GM12878 (cell line): ENCODE data around the gene GRIK4. TPM values are rescaled to one million over a fixed set of nuclear protein-coding genes. Genes with fewer than 3 reads are reported as not detected.

ENCODE experiments used
- ATAC-seq: fragments of 200-7000 bp; cut with Tn5 transposase; 3 replicates; pipeline ENCODE4 v1.9.1; 2020; ENCODE audit warnings: mild to moderate bottlenecking, moderate library complexity
- BruUV-seq: library from RNA; stranded (reverse); fragments of 400-500 nt; replicated peaks from 2 replicates; lab custom pipeline; 2021; lab: Mats Ljungman, UMichigan
- CTCF ChIA-PET: fragments of 300-600 bp; sonication (Branson Sonifier 250); formaldehyde crosslinking; extraction: SDS; loops from one replicate; lab custom pipeline; 2021; ENCODE audit warnings: inconsistent platforms; lab: Yijun Ruan, JAX
- POLR2A ChIA-PET: fragments of 350-600 bp; formaldehyde crosslinking; extraction: SDS; loops from one replicate; lab custom pipeline; 2021; ENCODE audit warnings: inconsistent platforms; lab: Charles Lee
- RAD21 ChIA-PET: fragments of 300-600 bp; sonication (Branson Sonifier 250); formaldehyde crosslinking; loops from one replicate; lab custom pipeline; 2023; ENCODE audit warnings: antibody characterized with exemption; ENCODE audit not compliant: unreplicated experiment; lab: Charles Lee
- SMC1A ChIA-PET: fragments of 300-600 bp; sonication (Branson Sonifier 250); formaldehyde crosslinking; loops from one replicate; lab custom pipeline; 2023; ENCODE audit not compliant: unreplicated experiment, uncharacterized antibody; lab: Charles Lee
- DNase-seq: peaks from one replicate; pipeline ENCODE4 v3.0.0-alpha.2; 2011; ENCODE audit warnings: low read depth, low spot score
- FAIRE-seq: peaks from 3 replicates; lab custom pipeline; 2011; peaks lifted over from hg19 to GRCh38; lab: Jason Lieb, UNC
- H2AFZ ChIP-seq: 2 replicates; pipeline ENCODE4 v1.6.0; 2011; ENCODE audit warnings: low read depth, low read length, control low read depth; ENCODE audit not compliant: control insufficient read depth
- H3K27ac ChIP-seq: 2 replicates; pipeline ENCODE4 v1.5.1; 2011; ENCODE audit warnings: control low read depth; ENCODE audit not compliant: control insufficient read depth, insufficient read depth
- H3K27me3 ChIP-seq, 2 experiments: replicated peaks in 1 of 2; 2 replicates each; pipeline versions ENCODE4 v1.6.0 to v1.6.1; 2011; ENCODE audit warnings: low read length in 1 of 2; ENCODE audit not compliant: control insufficient read depth in 2 of 2, insufficient read depth in 2 of 2
- H3K36me3 ChIP-seq, 2 experiments: 2 replicates each; pipeline ENCODE4 v1.5.1; 2011; ENCODE audit warnings: low read length in 1 of 2; ENCODE audit not compliant: control insufficient read depth in 2 of 2, insufficient read depth in 2 of 2
- H3K4me1 ChIP-seq: 2 replicates; pipeline ENCODE4 v1.6.1; 2011; ENCODE audit warnings: mild to moderate bottlenecking, low read length, moderate library complexity, mixed read lengths; ENCODE audit not compliant: control insufficient read depth, insufficient read depth
- H3K4me2 ChIP-seq: 2 replicates; pipeline ENCODE4 v1.6.0; 2011; ENCODE audit warnings: control low read depth; ENCODE audit not compliant: control insufficient read depth, insufficient read depth
- H3K4me3 ChIP-seq: fragments of 200-600 bp; sonication (generic); 2 replicates; pipeline ENCODE4 v1.5.1; 2016
- H3K79me2 ChIP-seq: 2 replicates; pipeline ENCODE4 v1.6.0; 2011; ENCODE audit warnings: low read length; ENCODE audit not compliant: control insufficient read depth, insufficient read depth
- H3K9ac ChIP-seq: 2 replicates; pipeline ENCODE4 v1.8.0; 2011; ENCODE audit warnings: low read length, control low read depth, mixed read lengths; ENCODE audit not compliant: control insufficient read depth, insufficient read depth
- H3K9me3 ChIP-seq: replicated peaks from 3 replicates; pipeline ENCODE4 v1.5.1; 2011; ENCODE audit warnings: mild to moderate bottlenecking, low read length; ENCODE audit not compliant: control insufficient read depth, insufficient read depth
- H4K20me1 ChIP-seq: 2 replicates; pipeline ENCODE4 v1.6.0; 2011; ENCODE audit not compliant: control insufficient read depth, insufficient read depth
- NBN ChIP-seq: fragments of 450-650 bp; IDR thresholded peaks from 2 replicates; pipeline ENCODE4 v1.6.1; 2016
- ZNF622 ChIP-seq: fragments of 450-650 bp; IDR thresholded peaks from 2 replicates; pipeline ENCODE4 v1.6.1; 2017; ENCODE audit warnings: mild to moderate bottlenecking, inconsistent platforms
- WGBS: methylation state at CpG from one replicate; pipeline ENCODE4 v1.1.6; 2016; ENCODE audit warnings: low lambda C conversion rate; ENCODE audit not compliant: insufficient replicate concordance, insufficient coverage; ENCODE audit errors: missing lambda C conversion rate; 5-methylcytosine and 5-hydroxymethylcytosine counted together
- in situ Hi-C: fragments of 300-500 bp; cut with MboI; formaldehyde crosslinking; loops from 9 replicates; pipeline ENCODE4 v1.14.3; 2018; ENCODE audit warnings: mixed read lengths
- intact Hi-C: fragments of 100-400 bp; cut with micrococcal nuclease; formaldehyde crosslinking; loops from one replicate; pipeline ENCODE4 v1.14.2; 2022; ENCODE audit not compliant: unreplicated experiment
- polyA plus RNA-seq, 11 experiments: library from polyadenylated mRNA; depleted of rRNA in 4 of 11; unstranded in 6 of 11; stranded (reverse) in 5 of 11; fragments of >200 nt; fragmentation: Nextera tagmentation in 4 of 11; fragmentation: Illumina TruSeq in 1 of 11; extraction: Ambion mirVana in 4 of 11; extraction: Trizol in 1 of 11; gene quantifications; 1 replicate in 1 of 11; 2 replicates in 10 of 11; pipeline versions ENCODE4 v1.2.1 to v1.2.3, GENCODE V29; 2011 to 2016; ENCODE audit warnings: inconsistent platforms in 2 of 11, missing spikeins in 2 of 11, low read depth in 1 of 11
- total RNA-seq, 4 experiments: library from RNA; depleted of rRNA in 3 of 4; stranded (reverse); fragments of >200 nt in 3 of 4; fragmentation: Illumina TruSeq in 1 of 4; extraction: Trizol in 1 of 4; gene quantifications; 2 replicates each; pipeline versions ENCODE4 v1.2.1 to v1.2.3, GENCODE V29; 2013 to 2021
- TF ChIP-seq, protein P1 (sequence below): fragments of 450-650 bp; IDR thresholded peaks from 2 replicates; pipeline ENCODE4 v1.6.1; 2017; ENCODE audit warnings: borderline replicate concordance
- TF ChIP-seq, protein P2 (sequence below): IDR thresholded peaks from 2 replicates; pipeline ENCODE4 v1.6.1; 2012; ENCODE audit warnings: low read length, inconsistent platforms

The GRIK4 gene
- total and polyA plus RNA-seq, 10 of the 15 experiments (the other 5 are each of a cell fraction or from before 2014, with no cell fraction given), result 0.33 to 3.6 (median 0.72) TPM

DNA sequence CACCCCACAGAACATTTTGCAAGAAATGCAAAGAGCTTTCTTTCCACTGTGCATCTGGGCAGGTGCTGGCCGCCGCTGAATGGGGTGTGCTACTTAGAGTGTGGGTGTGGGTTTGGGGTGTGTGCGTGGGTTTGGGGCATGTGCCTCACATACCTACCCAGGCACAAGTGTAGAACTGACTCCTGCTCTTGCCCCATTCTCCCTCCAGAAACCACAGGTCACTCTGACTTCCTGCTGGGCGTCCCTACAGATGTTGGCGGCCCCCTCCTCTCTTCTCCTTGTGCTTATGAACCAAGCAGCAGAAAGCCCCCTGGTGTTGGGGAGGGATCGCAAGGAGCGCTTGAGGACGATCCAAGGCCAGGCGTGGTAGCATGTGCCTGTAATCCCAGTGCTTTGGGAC lies 63.9 kb downstream of the GRIK4 start:
- ATAC-seq (no peak), DNase-seq (no peak)
- Histone ChIP-seq H2AFZ (no peak overlapping the region), H4K20me1 (no peaks in the 10 kb centered on the region), H3K27me3 (no peaks in the 10 kb centered on the region), H3K4me3 (no peak overlapping the region), H3K27ac (no peak overlapping the region), H3K9ac (no peak overlapping the region), H3K4me2 (no peak overlapping the region), H3K79me2 (no peaks in the 10 kb centered on the region)
- ChIA-PET POLR2A (no interaction called here), RAD21 (no interaction called here), SMC1A (no interaction called here)
- in situ Hi-C loops (no loop called here), intact Hi-C loops (no loop called here)
- 62% methylated on average over 9 of the region's 9 CpGs for WGBS
- BruUV-seq, result no TSS peak
- TF ChIP-seq, protein P1, sequence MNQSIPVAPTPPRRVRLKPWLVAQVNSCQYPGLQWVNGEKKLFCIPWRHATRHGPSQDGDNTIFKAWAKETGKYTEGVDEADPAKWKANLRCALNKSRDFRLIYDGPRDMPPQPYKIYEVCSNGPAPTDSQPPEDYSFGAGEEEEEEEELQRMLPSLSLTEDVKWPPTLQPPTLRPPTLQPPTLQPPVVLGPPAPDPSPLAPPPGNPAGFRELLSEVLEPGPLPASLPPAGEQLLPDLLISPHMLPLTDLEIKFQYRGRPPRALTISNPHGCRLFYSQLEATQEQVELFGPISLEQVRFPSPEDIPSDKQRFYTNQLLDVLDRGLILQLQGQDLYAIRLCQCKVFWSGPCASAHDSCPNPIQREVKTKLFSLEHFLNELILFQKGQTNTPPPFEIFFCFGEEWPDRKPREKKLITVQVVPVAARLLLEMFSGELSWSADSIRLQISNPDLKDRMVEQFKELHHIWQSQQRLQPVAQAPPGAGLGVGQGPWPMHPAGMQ, result no peak
- no peak for TF ChIP-seq ZNF622
- TF ChIP-seq, all 136 proteins: peak for 0
- CTCF ChIA-PET, result interaction anchor here (1.4 kb wide), 1 partner anchor 110 kb away, joined by 5 read pairs; no protein-coding TSS in a partner anchor
- peaks cover 14% of the 10 kb centered on the region for H3K4me1 ChIP-seq
- H3K36me3 ChIP-seq, result no peaks in the 10 kb centered on the region; a peak in 1 of 4 replicates
- no peaks in the 10 kb centered on the region for H3K9me3 ChIP-seq
- FAIRE-seq, result no peak

DNA sequence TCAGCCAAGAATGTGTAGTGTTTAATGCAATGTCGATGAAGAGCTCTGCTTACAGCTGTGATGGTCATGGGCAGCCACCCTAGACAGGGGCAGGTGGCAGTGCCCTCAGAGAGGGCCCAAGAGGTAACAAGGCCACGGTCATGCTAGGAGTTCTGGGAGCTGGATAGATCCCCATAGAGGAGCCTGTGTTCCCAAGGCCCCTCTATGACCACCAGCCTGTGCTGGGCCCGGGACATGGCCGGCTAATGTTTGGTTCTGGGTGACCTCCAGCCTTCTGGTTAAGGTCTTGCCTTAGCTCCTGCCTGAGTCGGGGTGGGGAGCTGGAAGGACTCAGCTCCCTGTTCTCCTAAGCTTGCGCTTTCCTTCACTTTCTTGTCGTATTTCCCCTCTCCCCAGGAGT lies 65.1 kb downstream of the GRIK4 start:
- H3K27me3 ChIP-seq, result no peaks in the 10 kb centered on the region
- no peak overlapping the region for H3K9ac ChIP-seq
- no peak overlapping the region for H2AFZ ChIP-seq
- no peaks in the 10 kb centered on the region for H3K9me3 ChIP-seq
- SMC1A ChIA-PET, result interaction anchor here (0.8 to 1.1 kb wide), 4 partner anchors 11 to 37 kb away, joined by 3 to 5 read pairs (median 3); no protein-coding TSS in a partner anchor
- no peaks in the 10 kb centered on the region for H4K20me1 ChIP-seq
- DNase-seq (no peak), FAIRE-seq (no peak), ATAC-seq (no peak)
- no TSS peak for BruUV-seq
- H3K4me3 ChIP-seq, result no peak overlapping the region
- H3K4me1 ChIP-seq, result peaks cover 19% of the 10 kb centered on the region
- RAD21 ChIA-PET, result interaction anchor here (1.3 to 2.2 kb wide), 2 partner anchors 9 to 12 kb away, joined by 4 to 7 read pairs; no protein-coding TSS in a partner anchor
- no peak overlapping the region for H3K4me2 ChIP-seq
- POLR2A ChIA-PET, result interaction anchor here (1.1 kb wide), 1 partner anchor 10 kb away, joined by 5 read pairs; no protein-coding TSS in a partner anchor
- CTCF ChIA-PET, result interaction anchor here (1.4 to 2.3 kb wide), 2 partner anchors 10 to 108 kb away, joined by 5 to 7 read pairs; no protein-coding TSS in a partner anchor
- in situ Hi-C loops (no loop called here), intact Hi-C loops (no loop called here)
- H3K36me3 ChIP-seq, result no peaks in the 10 kb centered on the region; a peak in 1 of 4 replicates
- no peak overlapping the region for H3K27ac ChIP-seq
- no peak for TF ChIP-seq NBN
- TF ChIP-seq, protein P2, sequence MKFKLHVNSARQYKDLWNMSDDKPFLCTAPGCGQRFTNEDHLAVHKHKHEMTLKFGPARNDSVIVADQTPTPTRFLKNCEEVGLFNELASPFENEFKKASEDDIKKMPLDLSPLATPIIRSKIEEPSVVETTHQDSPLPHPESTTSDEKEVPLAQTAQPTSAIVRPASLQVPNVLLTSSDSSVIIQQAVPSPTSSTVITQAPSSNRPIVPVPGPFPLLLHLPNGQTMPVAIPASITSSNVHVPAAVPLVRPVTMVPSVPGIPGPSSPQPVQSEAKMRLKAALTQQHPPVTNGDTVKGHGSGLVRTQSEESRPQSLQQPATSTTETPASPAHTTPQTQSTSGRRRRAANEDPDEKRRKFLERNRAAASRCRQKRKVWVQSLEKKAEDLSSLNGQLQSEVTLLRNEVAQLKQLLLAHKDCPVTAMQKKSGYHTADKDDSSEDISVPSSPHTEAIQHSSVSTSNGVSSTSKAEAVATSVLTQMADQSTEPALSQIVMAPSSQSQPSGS, result no peak
- WGBS, result 49% methylated on average over 7 of the region's 7 CpGs
- no peaks in the 10 kb centered on the region for H3K79me2 ChIP-seq
